Measurements from ENCODE around the gene KCNK6.

Gene KCNK6

GRCh38 chr19:38310986-38311385, 8.7 kb upstream of the KCNK6 start:
- DNase-seq (ENCODE audit: extremely low read depth, insufficient read length), result no peak
- TF ChIP-seq, protein P1, sequence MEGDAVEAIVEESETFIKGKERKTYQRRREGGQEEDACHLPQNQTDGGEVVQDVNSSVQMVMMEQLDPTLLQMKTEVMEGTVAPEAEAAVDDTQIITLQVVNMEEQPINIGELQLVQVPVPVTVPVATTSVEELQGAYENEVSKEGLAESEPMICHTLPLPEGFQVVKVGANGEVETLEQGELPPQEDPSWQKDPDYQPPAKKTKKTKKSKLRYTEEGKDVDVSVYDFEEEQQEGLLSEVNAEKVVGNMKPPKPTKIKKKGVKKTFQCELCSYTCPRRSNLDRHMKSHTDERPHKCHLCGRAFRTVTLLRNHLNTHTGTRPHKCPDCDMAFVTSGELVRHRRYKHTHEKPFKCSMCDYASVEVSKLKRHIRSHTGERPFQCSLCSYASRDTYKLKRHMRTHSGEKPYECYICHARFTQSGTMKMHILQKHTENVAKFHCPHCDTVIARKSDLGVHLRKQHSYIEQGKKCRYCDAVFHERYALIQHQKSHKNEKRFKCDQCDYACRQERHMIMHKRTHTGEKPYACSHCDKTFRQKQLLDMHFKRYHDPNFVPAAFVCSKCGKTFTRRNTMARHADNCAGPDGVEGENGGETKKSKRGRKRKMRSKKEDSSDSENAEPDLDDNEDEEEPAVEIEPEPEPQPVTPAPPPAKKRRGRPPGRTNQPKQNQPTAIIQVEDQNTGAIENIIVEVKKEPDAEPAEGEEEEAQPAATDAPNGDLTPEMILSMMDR (IDR thresholded peaks at IDR 0.05; ENCODE audit: insufficient read depth, low read length, poor library complexity, severe bottlenecking), result no peak
- H3K27me3 ChIP-seq (replicated peaks; ENCODE audit: control insufficient read depth, insufficient read depth, low read length), result no peaks in the 10 kb centered on the region
- H3K36me3 ChIP-seq (ENCODE audit: control insufficient read depth, insufficient read depth, low read length), result peaks cover 10% of the 10 kb centered on the region
- no peak overlapping the region for H3K4me3 ChIP-seq (replicated peaks; ENCODE audit: low read depth, low read length)

DNA sequence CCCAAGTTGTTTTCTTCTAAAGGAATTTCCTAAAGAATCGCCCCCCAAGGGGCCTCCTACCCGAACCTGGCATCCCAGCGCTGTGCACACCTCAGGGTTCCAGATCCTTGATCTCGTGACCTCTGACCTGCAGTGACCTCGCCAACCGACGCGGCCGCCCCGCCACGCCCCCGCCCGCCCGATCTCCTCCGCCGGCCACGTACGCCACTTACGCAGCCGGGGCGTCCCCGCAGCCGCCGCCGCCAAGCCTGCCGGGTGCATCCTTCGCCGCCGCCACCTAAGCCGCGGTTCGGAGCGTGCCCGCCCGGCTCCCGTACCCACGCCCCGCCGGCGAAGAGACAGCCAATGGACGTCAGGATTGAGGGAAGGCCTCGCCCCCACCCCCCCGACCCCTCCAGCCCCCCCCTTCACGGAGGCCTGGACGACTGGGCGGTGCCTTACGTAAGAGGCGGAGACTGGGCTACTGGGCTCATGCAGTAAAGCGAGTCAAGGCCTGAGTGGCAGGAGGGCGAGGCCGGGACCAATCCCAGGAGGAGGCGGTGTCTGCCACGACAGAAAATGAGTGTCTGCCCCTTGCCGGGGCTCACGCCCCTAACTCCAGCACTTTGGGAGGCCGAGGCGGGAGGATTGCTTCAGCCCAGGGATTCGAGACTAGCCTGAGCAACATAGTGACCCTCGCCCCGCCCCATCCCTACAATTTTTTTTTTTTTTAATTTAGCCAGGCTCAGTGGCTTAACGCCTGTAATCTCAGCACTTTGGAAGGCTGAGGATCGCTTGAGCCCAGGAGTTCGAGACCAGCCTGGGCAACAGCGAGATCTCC, 3.8 kb upstream of the KCNK6 start, which contains the start of gene YIF1B:
Gene YIF1B, minus strand, starts transcription at position 291 of the 820 bp plus-strand sequence. Its CDS starts 30 bp downstream, at position 261.
- DNase-seq (ENCODE audit: extremely low read depth, insufficient read length), result peak; percentile 95
- H3K4me3 ChIP-seq (replicated peaks; ENCODE audit: low read depth, low read length), result peak within 1 kb of the TSS; percentile 92
- H3K27me3 ChIP-seq (replicated peaks; ENCODE audit: control insufficient read depth, insufficient read depth, low read length), result no peaks in the 10 kb centered on the region; the same call in 1 of the 2 replicates
- no peaks in the 10 kb centered on the region for H3K36me3 ChIP-seq (ENCODE audit: control insufficient read depth, insufficient read depth, low read length)
- TF ChIP-seq, protein P1 (IDR thresholded peaks at IDR 0.05; ENCODE audit: insufficient read depth, low read length, poor library complexity, severe bottlenecking), result no peak

GRCh38 chr19:38316477-38317067, 3.1 kb upstream of the KCNK6 start:
- TF ChIP-seq, protein P1 (IDR thresholded peaks at IDR 0.05; ENCODE audit: insufficient read depth, low read length, poor library complexity, severe bottlenecking), result no peak
- peak overlapping the region; percentile 92 for H3K4me3 ChIP-seq (replicated peaks; ENCODE audit: low read depth, low read length)
- no peak for DNase-seq (ENCODE audit: extremely low read depth, insufficient read length)
- no peaks in the 10 kb centered on the region; the same call in 1 of the 2 replicates for H3K27me3 ChIP-seq (replicated peaks; ENCODE audit: control insufficient read depth, insufficient read depth, low read length)
- no peaks in the 10 kb centered on the region for H3K36me3 ChIP-seq (ENCODE audit: control insufficient read depth, insufficient read depth, low read length)

GRCh38 chr19:38317104-38317612, 2.5 kb upstream of the KCNK6 start:
- H3K27me3 ChIP-seq (replicated peaks; ENCODE audit: control insufficient read depth, insufficient read depth, low read length), result no peaks in the 10 kb centered on the region; the same call in 1 of the 2 replicates
- DNase-seq (ENCODE audit: extremely low read depth, insufficient read length), result no peak
- no peaks in the 10 kb centered on the region for H3K36me3 ChIP-seq (ENCODE audit: control insufficient read depth, insufficient read depth, low read length)
- H3K4me3 ChIP-seq (replicated peaks; ENCODE audit: low read depth, low read length), result peak overlapping the region; percentile 92
- TF ChIP-seq, protein P1 (IDR thresholded peaks at IDR 0.05; ENCODE audit: insufficient read depth, low read length, poor library complexity, severe bottlenecking), result no peak

DNA sequence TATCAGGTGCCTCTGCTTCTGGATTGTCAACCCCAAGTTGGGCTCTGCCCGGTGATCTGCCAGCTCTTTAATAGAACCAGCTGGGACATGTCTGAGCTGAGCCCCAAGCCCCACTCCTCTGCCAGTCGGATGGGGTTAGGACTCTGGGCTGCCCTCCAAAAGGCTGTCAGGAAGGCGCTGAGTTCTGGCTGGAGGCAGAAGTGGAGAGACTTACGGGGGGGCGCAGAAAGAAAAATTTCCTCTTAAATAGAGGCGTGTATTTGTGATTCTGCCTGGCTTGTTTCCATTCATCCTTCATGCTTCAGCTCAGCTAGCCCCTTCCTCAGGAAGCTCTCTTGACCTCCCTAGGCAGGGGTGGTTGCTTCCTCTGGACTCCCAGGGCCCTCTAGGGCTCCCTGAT, 985 bp upstream of the KCNK6 start:
- no peak for DNase-seq (ENCODE audit: extremely low read depth, insufficient read length)
- Histone ChIP-seq H3K27me3 (replicated peaks; ENCODE audit: control insufficient read depth, insufficient read depth, low read length) (no peaks in the 10 kb centered on the region; the same call in 1 of the 2 replicates), H3K36me3 (ENCODE audit: control insufficient read depth, insufficient read depth, low read length) (no peaks in the 10 kb centered on the region), H3K4me3 (replicated peaks; ENCODE audit: low read depth, low read length) (no peak overlapping the region)
- TF ChIP-seq, protein P1 (IDR thresholded peaks at IDR 0.05; ENCODE audit: insufficient read depth, low read length, poor library complexity, severe bottlenecking), result no peak

Data from GM06990 (cell line).